Activated CD8-positive, alpha-beta memory T cell treated with anti-CD3 and anti-CD28 coated beads for 4 hours (primary cell): ENCODE measurements around the gene AFAP1L2.

Experiments
- DNase-seq, 2 donors: peaks; one replicate each; pipeline ENCODE4 v3.0.0-alpha.2; 2020; ENCODE audit warnings: low read depth in 2 of 2

The AFAP1L2 gene

DNA sequence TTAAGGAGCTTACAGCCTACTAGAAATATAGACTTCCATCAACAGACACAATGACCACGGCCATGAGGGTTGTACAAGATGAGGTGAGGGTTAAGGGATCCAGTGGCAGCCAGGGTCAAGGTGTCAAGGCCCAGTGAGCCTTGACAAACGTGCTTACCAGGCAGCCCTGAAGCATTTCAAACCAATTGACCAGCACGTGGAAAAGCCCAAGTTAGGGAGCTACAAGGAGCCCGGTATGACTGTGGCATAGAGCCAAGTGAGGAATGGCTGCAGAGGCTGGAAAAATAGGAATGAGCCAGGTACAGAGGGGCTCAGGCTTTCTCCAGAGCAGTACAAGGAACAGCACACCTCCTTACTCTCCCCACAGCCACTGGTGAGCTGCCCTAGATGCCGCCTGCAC lies 12.7 kb downstream of the AFAP1L2 start:
- no peak for DNase-seq

GRCh38 chr10:114389426-114389825 lies 14.9 kb downstream of the AFAP1L2 start:
- no peak for DNase-seq

GRCh38 chr10:114388275-114388674 lies 16.0 kb downstream of the AFAP1L2 start:
- no peak for DNase-seq

GRCh38 chr10:114387784-114388183 lies 16.5 kb downstream of the AFAP1L2 start:
- no peak for DNase-seq

DNA sequence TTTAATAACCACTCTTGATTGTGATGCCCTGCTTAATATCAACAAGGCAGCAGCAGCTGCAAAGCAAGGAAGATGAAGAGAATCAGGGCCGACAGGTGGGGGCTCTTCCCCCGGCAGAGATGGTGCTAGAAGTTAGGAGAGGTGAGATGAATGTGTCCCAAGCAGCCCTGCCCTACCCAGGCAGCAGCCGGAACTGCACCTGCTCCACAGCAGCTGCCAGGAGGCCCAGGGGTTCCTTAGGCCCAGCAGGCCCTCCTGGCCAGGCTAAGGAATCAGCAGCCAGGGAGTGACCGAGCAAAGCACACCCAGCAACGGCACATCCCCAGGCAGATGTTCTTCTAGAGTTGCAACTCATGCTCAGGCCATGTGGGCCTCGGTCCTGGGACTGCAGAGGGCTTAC lies 17.9 kb downstream of the AFAP1L2 start:
- no peak for DNase-seq

- DNase-seq = no peak
Measured at GRCh38 chr10:114385557-114385956, 18.7 kb downstream of the AFAP1L2 start.

- DNase-seq = no peak
Measured at GRCh38 chr10:114384601-114385000, 19.7 kb downstream of the AFAP1L2 start.

- no peak for DNase-seq
Measured at GRCh38 chr10:114384181-114384580, 20.1 kb downstream of the AFAP1L2 start.

DNA sequence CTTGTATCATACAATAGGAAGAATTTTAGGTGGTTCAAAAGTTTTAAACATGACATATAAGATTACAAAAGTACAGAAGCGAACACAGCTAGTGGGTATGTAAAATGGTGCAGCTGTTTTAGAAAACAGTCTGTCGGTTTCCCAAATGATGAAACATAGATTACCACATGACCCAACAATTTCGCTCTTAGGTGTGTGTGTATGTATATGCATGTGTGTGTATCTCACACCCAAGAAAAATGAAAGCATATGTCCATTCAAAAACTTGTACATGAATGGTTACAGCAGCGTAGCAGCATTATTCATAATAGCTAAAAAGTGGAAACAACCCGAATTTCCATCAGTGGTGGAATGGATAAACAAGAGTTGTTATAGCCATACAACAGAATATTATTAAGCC lies 23.5 kb downstream of the AFAP1L2 start:
- no peak for DNase-seq

GRCh38 chr10:114380060-114380459 lies 24.2 kb downstream of the AFAP1L2 start:
- DNase-seq = no peak

- DNase-seq = no peak
Measured at GRCh38 chr10:114379631-114380041, 24.7 kb downstream of the AFAP1L2 start.

- DNase-seq = no peak
Measured at GRCh38 chr10:114376523-114376922, 27.8 kb downstream of the AFAP1L2 start.

DNA sequence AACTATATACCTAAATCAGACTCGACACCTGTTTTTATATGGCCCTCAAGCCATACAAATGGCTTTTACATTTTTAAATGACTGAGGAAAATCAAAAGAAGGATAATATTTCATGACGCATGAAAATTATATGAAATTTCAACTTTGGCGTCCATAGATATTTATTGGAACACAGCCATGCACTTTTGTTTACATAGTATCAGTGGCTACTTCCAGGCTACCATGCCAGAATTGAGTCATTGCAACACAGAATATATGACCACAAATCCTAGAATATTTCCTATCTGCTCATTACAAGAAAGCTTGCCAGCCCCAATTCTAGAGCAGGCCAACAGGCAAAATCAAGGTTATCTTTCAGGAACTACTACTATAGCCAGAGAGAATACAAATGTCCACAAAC lies 29.3 kb downstream of the AFAP1L2 start:
- DNase-seq = no peak

DNA sequence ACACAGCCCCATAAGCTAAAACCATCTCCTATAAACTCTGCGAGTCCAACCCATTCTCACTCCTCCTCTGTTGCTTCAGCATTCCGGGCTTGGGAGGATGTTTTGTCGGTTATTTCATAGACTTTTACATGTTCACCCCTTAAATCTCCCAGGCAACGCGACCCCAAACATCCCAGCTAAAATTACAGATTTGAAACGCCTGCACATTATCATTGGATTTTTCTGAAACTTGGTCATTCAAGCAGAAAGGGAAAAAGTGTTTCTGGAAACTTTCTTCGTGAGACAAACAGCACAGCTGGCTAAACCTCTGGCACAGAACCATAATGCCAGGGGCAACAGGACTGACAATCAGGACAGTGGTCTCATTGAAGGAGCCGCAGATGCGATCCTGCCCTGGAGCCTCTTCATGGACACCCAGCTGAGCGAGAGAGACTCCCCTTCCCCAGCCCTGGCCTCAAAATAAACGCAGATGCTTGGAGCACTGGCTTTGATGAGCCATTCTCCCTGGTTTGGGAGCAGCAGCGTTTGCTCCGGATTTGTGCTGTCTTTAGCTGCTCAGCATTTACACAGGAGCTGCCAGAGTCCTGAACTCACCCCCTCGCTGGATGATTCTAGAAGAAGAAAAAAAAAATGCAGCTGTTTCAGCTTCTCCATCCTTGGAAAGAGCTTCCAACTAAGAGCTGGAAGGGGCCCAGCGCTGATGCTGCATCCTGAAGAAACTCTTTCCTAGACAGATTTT lies 30.1 kb downstream of the AFAP1L2 start:
- DNase-seq = no peak

DNA sequence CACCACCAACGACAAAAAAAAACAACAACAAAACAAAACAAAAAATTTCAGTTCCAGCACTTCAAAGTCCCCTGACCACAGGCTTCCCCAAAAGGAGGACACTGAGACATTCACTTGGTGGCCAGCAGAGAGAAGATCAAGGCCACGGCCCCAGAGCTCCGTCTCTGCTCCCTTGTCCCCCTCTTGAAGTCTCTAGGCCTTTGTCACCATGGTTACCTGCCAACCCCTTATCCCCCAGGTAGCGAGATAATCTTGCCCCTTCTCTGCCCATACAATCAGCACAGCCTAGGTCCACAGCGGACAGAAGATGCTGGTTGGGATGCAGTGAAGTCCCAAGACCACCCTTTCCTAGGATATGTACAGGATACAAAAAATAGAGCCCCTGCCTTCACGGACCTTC lies 30.7 kb downstream of the AFAP1L2 start:
- no peak for DNase-seq

DNA sequence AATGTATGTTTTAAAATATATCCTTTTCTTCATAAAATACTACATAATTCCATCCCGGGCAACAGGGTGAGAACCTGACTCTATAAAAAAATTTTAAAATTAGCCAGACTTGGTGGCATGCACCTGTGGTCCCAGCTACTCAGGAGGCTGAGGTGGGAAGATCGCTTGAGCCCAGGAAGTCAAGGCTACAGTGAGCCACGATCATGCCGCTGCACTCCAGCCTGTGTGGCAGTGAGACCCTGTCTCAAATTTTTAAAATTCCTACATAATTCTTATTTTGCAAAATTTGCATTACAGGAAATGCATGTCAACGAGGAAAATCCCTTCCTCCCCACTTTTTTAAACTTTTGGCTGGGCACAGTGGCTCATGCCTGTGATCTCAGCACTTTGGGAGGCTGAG lies 31.3 kb downstream of the AFAP1L2 start:
- no peak for DNase-seq

- no peak for DNase-seq
Measured at GRCh38 chr10:114372179-114372578, 32.1 kb downstream of the AFAP1L2 start.

GRCh38 chr10:114370966-114371365 lies 33.3 kb downstream of the AFAP1L2 start:
- no peak for DNase-seq

DNA sequence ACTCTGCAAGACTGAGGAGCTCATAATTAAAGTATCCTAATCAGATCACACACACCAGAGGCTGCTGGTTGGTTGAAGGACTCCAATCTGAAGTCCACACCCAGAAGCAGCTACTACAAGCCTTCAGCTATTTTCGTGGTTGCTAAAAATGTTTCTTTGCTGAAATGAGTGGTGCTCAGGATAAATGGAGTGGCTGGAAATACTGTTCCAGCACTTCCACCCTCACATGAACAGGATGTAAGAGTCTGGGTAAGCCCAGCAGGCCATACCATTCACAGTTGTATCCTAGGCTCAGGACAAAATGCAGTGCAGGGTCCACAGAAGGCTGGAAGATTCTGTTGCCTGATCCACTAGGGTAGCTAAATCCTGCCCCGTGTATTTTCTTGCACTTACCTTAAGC lies 34.1 kb downstream of the AFAP1L2 start:
- no peak for DNase-seq

DNA sequence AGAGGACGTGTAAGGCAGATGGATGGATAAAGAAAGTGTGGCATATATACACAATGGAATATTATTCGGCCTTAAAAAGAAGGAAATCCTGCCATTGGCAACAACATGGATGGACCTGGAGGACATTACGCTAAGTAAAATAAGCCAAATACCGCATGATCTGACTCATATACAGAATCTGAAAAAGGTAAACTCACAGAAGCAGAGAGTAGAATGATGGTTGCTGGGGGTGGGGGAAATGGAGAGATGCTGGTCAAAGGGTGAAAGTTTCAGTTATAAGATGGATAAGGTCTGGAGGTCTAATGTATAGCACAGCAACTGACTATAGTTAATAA lies 36.3 kb downstream of the AFAP1L2 start:
- DNase-seq = no peak

DNA sequence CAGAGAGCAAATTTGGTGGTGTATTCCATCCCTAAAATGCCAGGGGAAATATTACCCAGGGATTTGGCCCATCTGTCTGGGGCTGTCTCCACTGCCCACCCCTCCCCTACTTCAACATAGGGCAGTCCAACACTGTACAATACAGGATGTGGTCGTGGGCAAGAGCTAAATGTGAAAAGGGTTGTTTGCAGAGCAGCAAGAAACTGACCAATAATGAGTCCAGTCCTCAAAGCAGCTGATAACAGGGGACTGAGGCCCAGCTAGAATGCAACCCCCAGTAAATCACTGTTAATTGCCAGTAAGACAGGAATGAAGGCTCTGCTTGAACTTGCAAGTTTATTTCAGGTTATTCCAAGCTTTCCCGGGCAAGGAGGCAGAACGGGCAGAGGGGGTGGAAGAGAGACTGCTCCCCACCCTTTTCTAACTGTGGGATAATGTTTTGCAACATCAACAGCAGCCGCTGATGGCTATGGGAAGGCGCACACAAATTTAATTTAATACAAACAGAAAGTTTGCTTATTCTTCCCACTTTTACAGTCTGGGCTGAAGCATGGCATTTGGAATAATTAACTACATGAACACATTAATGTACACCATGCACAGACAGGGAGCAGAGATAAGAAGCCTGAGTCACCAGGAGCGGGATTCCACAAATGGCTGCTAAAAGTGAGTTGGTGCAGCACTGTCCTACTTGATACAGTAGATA lies 36.8 kb downstream of the AFAP1L2 start:
- no peak for DNase-seq

GRCh38 chr10:114364726-114365125 lies 39.6 kb downstream of the AFAP1L2 start:
- no peak for DNase-seq

- no peak for DNase-seq
Measured at GRCh38 chr10:114363745-114364454, 40.4 kb downstream of the AFAP1L2 start.
